HepG2 (cell line): ENCODE measurements around the gene TTLL11.

Experiments
- ATF1 ChIP-seq: IDR thresholded peaks from 2 replicates; pipeline ENCODE4 v1.6.1; 2016; ENCODE audit warnings: mild to moderate bottlenecking, control low read depth
- ELF1 ChIP-seq: sonication (generic); formaldehyde crosslinking; IDR thresholded peaks from 2 replicates; pipeline ENCODE4 v1.4.0; 2020; ENCODE audit warnings: missing genetic modification reagents
- FOXK1 ChIP-seq: sonication (generic); formaldehyde crosslinking; IDR thresholded peaks from 2 replicates; pipeline ENCODE4 v1.4.0; 2020; ENCODE audit warnings: low read depth, missing genetic modification reagents, borderline replicate concordance
- KLF13 ChIP-seq: sonication (generic); formaldehyde crosslinking; IDR thresholded peaks from 2 replicates; pipeline ENCODE4 v1.4.0; 2020; ENCODE audit warnings: mild to moderate bottlenecking, missing genetic modification reagents
- NCOA1 ChIP-seq: sonication (generic); formaldehyde crosslinking; IDR thresholded peaks from 2 replicates; pipeline ENCODE4 v1.9.0; 2021; ENCODE audit warnings: missing genetic modification reagents
- NR2C2 ChIP-seq: sonication (generic); formaldehyde crosslinking; IDR thresholded peaks from 2 replicates; pipeline ENCODE4 v1.4.0; 2020; ENCODE audit warnings: missing genetic modification reagents, mild to moderate bottlenecking, moderate library complexity, borderline replicate concordance
- POLR2A ChIP-seq, 2 experiments: IDR thresholded peaks; 2 replicates each; pipeline ENCODE4 v1.6.1; 2011; ENCODE audit warnings: low read depth in 2 of 2, low read length in 2 of 2, mild to moderate bottlenecking in 1 of 2, moderate library complexity in 1 of 2; ENCODE audit not compliant: insufficient read depth in 1 of 2
- POLR2AphosphoS2 ChIP-seq: IDR thresholded peaks from 2 replicates; pipeline ENCODE4 v1.6.1; 2011; ENCODE audit warnings: low read depth, low read length, improper control_type of control experiment
- POLR2AphosphoS5 ChIP-seq: IDR thresholded peaks from 2 replicates; pipeline ENCODE4 v1.6.1; 2012; ENCODE audit warnings: low read depth, low read length
- SMC3 ChIP-seq: IDR thresholded peaks from 2 replicates; pipeline ENCODE4 v1.6.1; 2011; ENCODE audit warnings: low read length, improper control_type of control experiment
- ZNF101 ChIP-seq: sonication (generic); formaldehyde crosslinking; IDR thresholded peaks from 2 replicates; pipeline ENCODE4 v1.4.0; 2020; ENCODE audit warnings: mild to moderate bottlenecking, low read depth, missing genetic modification reagents, borderline replicate concordance
- ZNF235 ChIP-seq: sonication (generic); formaldehyde crosslinking; IDR thresholded peaks from 2 replicates; pipeline ENCODE4 v1.8.1; 2023; ENCODE audit warnings: mild to moderate bottlenecking, missing genetic modification reagents, borderline replicate concordance
- ZNF263 ChIP-seq: sonication (generic); formaldehyde crosslinking; IDR thresholded peaks from 2 replicates; pipeline ENCODE4 v1.4.0; 2020; ENCODE audit warnings: missing genetic modification reagents

- no peak for TF ChIP-seq ZNF235 (CRISPR knock-in tag)
- TF ChIP-seq ZNF263 (CRISPR knock-in tag), result no peak
- no peak for TF ChIP-seq ATF1
- TF ChIP-seq SMC3, result no peak
- TF ChIP-seq ZNF101 (CRISPR knock-in tag), result no peak
- no peak for TF ChIP-seq FOXK1
- no peak for TF ChIP-seq POLR2AphosphoS2
- TF ChIP-seq KLF13 (CRISPR knock-in tag), result no peak
- no peak for TF ChIP-seq POLR2A (IDR thresholded peaks at IDR 0.05; ENCODE audit: insufficient read depth in 1 of 2, low read depth in 2 of 2, low read length in 2 of 2)
- TF ChIP-seq NCOA1, result no peak
- no peak for TF ChIP-seq POLR2AphosphoS5
- TF ChIP-seq ELF1 (CRISPR knock-in tag), result no peak
- no peak for TF ChIP-seq NR2C2
Measured at GRCh38 chr9:121939643-121940042, 153.5 kb downstream of the TTLL11 start.
